ENCODE results near the gene PRSS57. TPM values are rescaled to one million over a fixed set of nuclear protein-coding genes. Genes with fewer than 3 reads are reported as not detected.
"Not testable (repeated sequence)": the region's sequence is repeated elsewhere in the genome, so short reads cannot be mapped to it uniquely, and the experiment has no call there.

The PRSS57 gene
- total RNA-seq, 1 experiment from 2014 or later, result not detected

- CTCF ChIA-PET, result interaction anchor here (0.6 to 1.6 kb wide), 3 partner anchors 77 to 125 kb away, joined by 3 to 5 read pairs (median 5); partner anchors contain the start of gene RNF126
- H3K27ac ChIP-seq (ENCODE audit: low read length); intact Hi-C loops (cut with micrococcal nuclease; ENCODE audit: unreplicated experiment); POLR2A ChIA-PET; DNase-seq (ENCODE audit: low read depth, low spot score); in situ Hi-C loops (cut with HindIII; ENCODE audit: low pct_unique_long_range_greater_than_20kb, low sequenced_read_pairs); ATAC-seq; H3K4me1 ChIP-seq (ENCODE audit: control insufficient read depth, insufficient read depth, low read length); H3K9me3 ChIP-seq (ENCODE audit: control insufficient read depth, insufficient read depth, low read depth, low read length); BruUV-seq (replicated peaks); H3K4me3 ChIP-seq (ENCODE audit: low read depth in 2 of 2, low read length in 2 of 2); H3K27me3 ChIP-seq (ENCODE audit: control insufficient read depth, insufficient read depth, low read length); H3K36me3 ChIP-seq (ENCODE audit: control insufficient read depth, insufficient read depth, low read length): not testable (repeated sequence)
Measured at GRCh38 chr19:740816-741505, 45.7 kb upstream of the PRSS57 start.

- DNase-seq (ENCODE audit: low read depth, low spot score), result no peak
- ChIA-PET POLR2A (no interaction called here), CTCF (no interaction called here)
- Histone ChIP-seq H3K36me3 (ENCODE audit: control insufficient read depth, insufficient read depth, low read length) (no peaks in the 10 kb centered on the region), H3K9me3 (ENCODE audit: control insufficient read depth, insufficient read depth, low read depth, low read length) (no peaks in the 10 kb centered on the region), H3K27me3 (ENCODE audit: control insufficient read depth, insufficient read depth, low read length) (no peaks in the 10 kb centered on the region), H3K4me1 (ENCODE audit: control insufficient read depth, insufficient read depth, low read length) (no peaks in the 10 kb centered on the region), H3K27ac (ENCODE audit: low read length) (no peak overlapping the region), H3K4me3 (ENCODE audit: low read depth in 2 of 2, low read length in 2 of 2) (no peak overlapping the region)
- in situ Hi-C loops (cut with HindIII; ENCODE audit: low pct_unique_long_range_greater_than_20kb, low sequenced_read_pairs) (no loop called here), intact Hi-C loops (cut with micrococcal nuclease; ENCODE audit: unreplicated experiment) (no loop called here)
- TF ChIP-seq REST (IDR thresholded peaks at IDR 0.05; ENCODE audit: insufficient read depth in 1 of 2, low read depth in 2 of 2, low read length in 1 of 2) (peak; percentile 32 to 62; a peak in 2 of 4 replicates), SIN3A (IDR thresholded peaks at IDR 0.05; ENCODE audit: borderline replicate concordance, insufficient read depth, low read depth, low read length) (no peak)
- BruUV-seq (replicated peaks), result no TSS peak
- no peak for ATAC-seq
Measured at GRCh38 chr19:739998-740715, 44.9 kb upstream of the PRSS57 start.

GRCh38 chr19:738509-739128, 43.4 kb upstream of the PRSS57 start:
- POLR2A ChIA-PET, result no interaction called here
- TF ChIP-seq SIN3A (IDR thresholded peaks at IDR 0.05; ENCODE audit: borderline replicate concordance, insufficient read depth, low read depth, low read length) (no peak), REST (IDR thresholded peaks at IDR 0.05; ENCODE audit: insufficient read depth in 1 of 2, low read depth in 2 of 2, low read length in 1 of 2) (no peak), POLR2AphosphoS5 (IDR thresholded peaks at IDR 0.05; ENCODE audit: low read depth, low read length) (no peak), TCF7L2 (IDR thresholded peaks at IDR 0.05; ENCODE audit: low read depth, low read length) (no peak), CTCF (IDR thresholded peaks at IDR 0.05) (no peak)
- DNase-seq (ENCODE audit: low read depth, low spot score), result no peak
- no TSS peak for BruUV-seq (replicated peaks)
- H3K9me3 ChIP-seq (ENCODE audit: control insufficient read depth, insufficient read depth, low read depth, low read length), result no peaks in the 10 kb centered on the region
- H3K27ac ChIP-seq (ENCODE audit: low read length), result no peak overlapping the region
- no peak for ATAC-seq
- CTCF ChIA-PET, result interaction anchor here (0.6 kb wide), 1 partner anchor 259 kb away, joined by 7 read pairs; no protein-coding TSS in a partner anchor
- no peaks in the 10 kb centered on the region for H3K36me3 ChIP-seq (ENCODE audit: control insufficient read depth, insufficient read depth, low read length)
- intact Hi-C loops (cut with micrococcal nuclease; ENCODE audit: unreplicated experiment), result no loop called here
- no peaks in the 10 kb centered on the region for H3K27me3 ChIP-seq (ENCODE audit: control insufficient read depth, insufficient read depth, low read length)
- no peaks in the 10 kb centered on the region for H3K4me1 ChIP-seq (ENCODE audit: control insufficient read depth, insufficient read depth, low read length)
- in situ Hi-C loops (cut with HindIII; ENCODE audit: low pct_unique_long_range_greater_than_20kb, low sequenced_read_pairs), result no loop called here
- no peak overlapping the region for H3K4me3 ChIP-seq (ENCODE audit: low read depth in 2 of 2, low read length in 2 of 2)

All from Panc1 (cell line).